K562 (cell line): ENCODE data around the gene SLC30A10. TPM values are rescaled to one million over a fixed set of nuclear protein-coding genes. Genes with fewer than 3 reads are reported as not detected.

Experiments
- ARID2 ChIP-seq: fragments of 450-650 bp; IDR thresholded peaks from 2 replicates; pipeline ENCODE4 v1.6.1; 2017; ENCODE audit warnings: antibody characterized with exemption, mild to moderate bottlenecking
- CHD1 ChIP-seq: fragments of 200-600 bp; sonication (generic); IDR thresholded peaks from one replicate; pipeline ENCODE4 v1.6.1; 2012; ENCODE audit warnings: mild to moderate bottlenecking, moderate library complexity, low read length, inconsistent platforms
- CHD2 ChIP-seq: IDR thresholded peaks from 2 replicates; pipeline ENCODE4 v1.6.1; 2011; ENCODE audit warnings: low read depth, low read length
- CREB1 ChIP-seq, 2 experiments: sonication (generic) in 1 of 2; formaldehyde crosslinking in 1 of 2; IDR thresholded peaks; 2 replicates each; pipeline versions ENCODE4 v1.6.1 to v1.8.0; 2012 to 2022; ENCODE audit warnings: inconsistent platforms in 1 of 2, mild to moderate bottlenecking in 1 of 2, missing genetic modification reagents in 1 of 2, moderate library complexity in 1 of 2
- FOSL1 ChIP-seq: fragments of 200-800 bp; sonication (Bioruptor generic); conservative IDR thresholded peaks from 2 replicates; pipeline ENCODE4 v1.6.1; 2016; ENCODE audit warnings: missing genetic modification characterization, missing compliant biosample characterization
- KDM5B ChIP-seq: fragments of 200-600 bp; sonication (generic); IDR thresholded peaks from 2 replicates; pipeline ENCODE4 v1.6.1; 2012; ENCODE audit warnings: low read depth, mild to moderate bottlenecking, moderate library complexity, low read length, control low read depth, inconsistent platforms; ENCODE audit not compliant: insufficient replicate concordance
- POLR2AphosphoS5 ChIP-seq: IDR thresholded peaks from 2 replicates; pipeline ENCODE4 v1.6.1; 2011; ENCODE audit warnings: mild to moderate bottlenecking, low read depth, low read length, moderate library complexity; ENCODE audit not compliant: control insufficient read depth, insufficient read depth
- POLR2G ChIP-seq: fragments of 200-400 bp; formaldehyde crosslinking; IDR thresholded peaks from 2 replicates; pipeline ENCODE4 v1.6.1; 2017; ENCODE audit warnings: low read depth, mild to moderate bottlenecking, antibody characterized with exemption, low read length, moderate library complexity
- RAD21 ChIP-seq, 2 experiments: fragments of 250-450 bp in 1 of 2; fragments of 450-650 bp in 1 of 2; sonication (Bioruptor Pico) in 1 of 2; formaldehyde crosslinking in 1 of 2; IDR thresholded peaks in 1 of 2; conservative IDR thresholded peaks in 1 of 2; 2 replicates each; pipeline versions ENCODE4 v1.4.0 to v1.8.0; 2020 to 2022; ENCODE audit warnings: mild to moderate bottlenecking in 2 of 2, moderate library complexity in 1 of 2
- RBBP5 ChIP-seq: fragments of 200-600 bp; sonication (generic); IDR thresholded peaks from 2 replicates; pipeline ENCODE4 v1.6.1; 2012; ENCODE audit warnings: borderline replicate concordance, mild to moderate bottlenecking, low read length, control low read depth, inconsistent platforms; ENCODE audit not compliant: insufficient read depth, poor library complexity, severe bottlenecking
- TBP ChIP-seq: optimal IDR thresholded peaks from 2 replicates; pipeline ENCODE3; 2011; ENCODE audit warnings: low read depth, low read length, improper control_type of control experiment
- TFAP4 ChIP-seq: sonication (generic); formaldehyde crosslinking; IDR thresholded peaks from 2 replicates; pipeline ENCODE4 v1.8.0; 2022; ENCODE audit warnings: missing genetic modification reagents, mild to moderate bottlenecking, moderate library complexity, borderline replicate concordance
- ZBTB7A ChIP-seq: IDR thresholded peaks from 2 replicates; pipeline ENCODE4 v1.6.1; 2011; ENCODE audit warnings: low read depth, mild to moderate bottlenecking, low read length, moderate library complexity, borderline replicate concordance; ENCODE audit not compliant: control insufficient read depth
- ZKSCAN1 ChIP-seq: fragments of 150-350 bp; IDR thresholded peaks from 2 replicates; pipeline ENCODE4 v1.6.1; 2016; ENCODE audit warnings: low read depth, low read length
- ZNF511 ChIP-seq: sonication (generic); formaldehyde crosslinking; IDR thresholded peaks from 2 replicates; pipeline ENCODE4 v1.8.0; 2022; ENCODE audit warnings: mild to moderate bottlenecking, missing genetic modification reagents
- polyA plus RNA-seq, 8 experiments: library from polyadenylated mRNA; depleted of rRNA in 4 of 8; stranded (reverse) in 5 of 8; unstranded in 3 of 8; fragments of >200 nt; fragmentation: Nextera tagmentation in 2 of 8; fragmentation: Illumina TruSeq in 1 of 8; extraction: Ambion mirVana in 2 of 8; extraction: Trizol in 1 of 8; gene quantifications; 2 replicates each; pipeline versions ENCODE4 v1.2.1 to v1.2.3, GENCODE V29; 2011 to 2014; ENCODE audit warnings: inconsistent platforms in 1 of 8, missing spikeins in 1 of 8
- total RNA-seq, 7 experiments: library from RNA; depleted of rRNA in 6 of 7; stranded (reverse); fragments of >200 nt in 6 of 7; fragmentation: Illumina TruSeq in 2 of 7; extraction: Trizol in 2 of 7; gene quantifications; 2 replicates each; pipeline versions ENCODE4 v1.2.1 to v1.2.3, GENCODE V29; 2011 to 2021; ENCODE audit warnings: low replicate concordance in 1 of 7
- TF ChIP-seq, protein P1 (sequence below), 3 experiments: IDR thresholded peaks in 2 of 3; conservative IDR thresholded peaks in 1 of 3; 2 replicates each; pipeline ENCODE4 v1.5.1; 2011 to 2012; ENCODE audit warnings: low read length in 3 of 3, mild to moderate bottlenecking in 3 of 3, control low read depth in 2 of 3, improper control_type of control experiment in 1 of 3, inconsistent platforms in 1 of 3, low read depth in 1 of 3, mixed read lengths in 1 of 3, moderate library complexity in 1 of 3; ENCODE audit not compliant: insufficient read depth in 2 of 3
- TF ChIP-seq, protein P2 (sequence below), 2 experiments: IDR thresholded peaks; 2 replicates each; pipeline ENCODE4 v1.6.1; 2011; ENCODE audit warnings: borderline replicate concordance in 1 of 2, control low read depth in 1 of 2, low read depth in 1 of 2, low read length in 1 of 2, mild to moderate bottlenecking in 1 of 2, mixed read lengths in 1 of 2, moderate library complexity in 1 of 2; ENCODE audit not compliant: insufficient read depth in 1 of 2, insufficient read length in 1 of 2, poor library complexity in 1 of 2, severe bottlenecking in 1 of 2; ENCODE audit errors: extremely low read depth in 1 of 2

Gene SLC30A10
- total and polyA plus RNA-seq, 9 of the 15 experiments (the other 6 are each of a cell fraction or from before 2014, with no cell fraction given): 2.6 to 11.3 (median 7.1) TPM

DNA sequence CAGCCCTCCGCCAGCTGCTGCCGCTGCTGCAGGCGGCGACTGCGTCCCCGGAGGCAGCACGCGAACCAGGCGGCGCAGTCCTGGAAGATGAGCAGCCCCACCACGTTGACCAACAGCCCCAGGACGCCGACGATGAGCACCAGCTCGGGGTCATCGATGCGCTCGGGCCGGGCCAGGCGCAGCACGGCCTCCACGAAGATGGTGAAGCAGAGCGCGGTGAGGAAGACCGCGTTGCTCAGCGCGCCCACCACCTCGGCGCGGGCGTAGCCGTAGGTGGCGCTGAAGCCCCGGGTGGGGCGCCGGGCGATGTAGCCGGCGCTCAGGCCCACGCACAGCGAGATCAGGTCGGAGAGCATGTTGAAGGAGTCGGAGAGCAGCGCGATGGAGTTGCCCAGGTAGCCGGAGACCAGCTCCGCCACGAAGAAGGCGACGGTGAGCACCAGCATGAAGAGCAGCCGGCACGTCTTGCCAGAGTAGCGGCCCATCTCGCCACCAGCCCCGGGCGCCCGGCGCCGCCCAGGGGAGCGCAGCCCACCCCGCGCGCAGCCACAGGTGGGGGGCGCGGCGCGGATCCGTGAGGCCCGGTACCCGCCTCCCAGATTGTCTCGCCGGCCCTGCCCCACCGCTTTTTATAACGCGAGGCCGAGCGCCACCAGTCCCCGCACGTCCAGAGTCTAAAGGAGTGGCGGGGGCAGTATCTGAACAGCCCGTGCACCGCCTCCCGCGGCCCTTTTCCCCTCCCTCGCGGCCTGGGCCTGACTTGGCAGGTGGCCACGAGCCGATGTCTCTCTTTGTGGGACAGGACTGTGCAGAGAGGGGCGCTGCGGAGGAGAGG lies at the start of gene SLC30A10 (continued):
- peak; percentile 81 for TF ChIP-seq ZNF511 (CRISPR knock-in tag)
- TF ChIP-seq CREB1 (IDR thresholded peaks at IDR 0.05): 0 out of 2 replicates have a peak, but pooled peaks have one; percentile 7
- peak; percentile 59; the same call in 1 of the 2 replicates for TF ChIP-seq CREB1 (CRISPR knock-in tag; IDR thresholded peaks at IDR 0.05)
- TF ChIP-seq FOSL1 (tag): 0 out of 2 replicates have a peak, but pooled peaks have one; percentile 37
- 0 out of 2 replicates have a peak, but pooled peaks have one; percentile 9 for TF ChIP-seq ZKSCAN1
- peak; percentile 69 for TF ChIP-seq KDM5B
- TF ChIP-seq POLR2G: peak; percentile 86
- peak in 1 of 2 experiments; percentile 38; a peak in 2 of 4 replicates for TF ChIP-seq RAD21 (CRISPR knock-in tag; conservative IDR thresholded peaks at IDR 0.05 in 1 of 2, IDR thresholded peaks at IDR 0.05 in 1 of 2)
- TF ChIP-seq ARID2: peak; percentile 60; the same call in 1 of the 2 replicates
- peak; percentile 35 for TF ChIP-seq CHD1
- peak; percentile 52 for TF ChIP-seq TBP
- peak; percentile 93 for TF ChIP-seq RBBP5
- 0 out of 2 replicates have a peak, but pooled peaks have one; percentile 35 for TF ChIP-seq CHD2
- TF ChIP-seq POLR2AphosphoS5: peak; percentile 43; the same call in 1 of the 2 replicates
- peak; percentile 74 for TF ChIP-seq ZBTB7A
- TF ChIP-seq, protein P1, sequence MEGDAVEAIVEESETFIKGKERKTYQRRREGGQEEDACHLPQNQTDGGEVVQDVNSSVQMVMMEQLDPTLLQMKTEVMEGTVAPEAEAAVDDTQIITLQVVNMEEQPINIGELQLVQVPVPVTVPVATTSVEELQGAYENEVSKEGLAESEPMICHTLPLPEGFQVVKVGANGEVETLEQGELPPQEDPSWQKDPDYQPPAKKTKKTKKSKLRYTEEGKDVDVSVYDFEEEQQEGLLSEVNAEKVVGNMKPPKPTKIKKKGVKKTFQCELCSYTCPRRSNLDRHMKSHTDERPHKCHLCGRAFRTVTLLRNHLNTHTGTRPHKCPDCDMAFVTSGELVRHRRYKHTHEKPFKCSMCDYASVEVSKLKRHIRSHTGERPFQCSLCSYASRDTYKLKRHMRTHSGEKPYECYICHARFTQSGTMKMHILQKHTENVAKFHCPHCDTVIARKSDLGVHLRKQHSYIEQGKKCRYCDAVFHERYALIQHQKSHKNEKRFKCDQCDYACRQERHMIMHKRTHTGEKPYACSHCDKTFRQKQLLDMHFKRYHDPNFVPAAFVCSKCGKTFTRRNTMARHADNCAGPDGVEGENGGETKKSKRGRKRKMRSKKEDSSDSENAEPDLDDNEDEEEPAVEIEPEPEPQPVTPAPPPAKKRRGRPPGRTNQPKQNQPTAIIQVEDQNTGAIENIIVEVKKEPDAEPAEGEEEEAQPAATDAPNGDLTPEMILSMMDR (IDR thresholded peaks at IDR 0.05 in 2 of 3, conservative IDR thresholded peaks at IDR 0.05 in 1 of 3; ENCODE audit: insufficient read depth in 2 of 3, low read depth in 1 of 3, low read length in 3 of 3): peak; percentile 36 to 37 (median 36); a peak in 4 of 6 replicates
- TF ChIP-seq, protein P2, sequence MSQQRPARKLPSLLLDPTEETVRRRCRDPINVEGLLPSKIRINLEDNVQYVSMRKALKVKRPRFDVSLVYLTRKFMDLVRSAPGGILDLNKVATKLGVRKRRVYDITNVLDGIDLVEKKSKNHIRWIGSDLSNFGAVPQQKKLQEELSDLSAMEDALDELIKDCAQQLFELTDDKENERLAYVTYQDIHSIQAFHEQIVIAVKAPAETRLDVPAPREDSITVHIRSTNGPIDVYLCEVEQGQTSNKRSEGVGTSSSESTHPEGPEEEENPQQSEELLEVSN (IDR thresholded peaks at IDR 0.05; ENCODE audit: borderline replicate concordance in 1 of 2, extremely low read depth in 1 of 2, insufficient read depth in 1 of 2, insufficient read length in 1 of 2, low read depth in 1 of 2, low read length in 1 of 2, poor library complexity in 1 of 2, severe bottlenecking in 1 of 2): peak; percentile 12 to 44
- peak; percentile 30; the same call in 1 of the 2 replicates for TF ChIP-seq TFAP4
